GM20000 (cell line): ENCODE measurements around the gene BCL11A.

ENCODE experiments used
- DNase-seq: peaks from one replicate; pipeline ENCODE4 v3.0.0; 2012; ENCODE audit warnings: low spot score
- CTCF ChIP-seq: IDR thresholded peaks from 2 replicates; pipeline ENCODE4 v1.5.1; 2012; ENCODE audit warnings: mild to moderate bottlenecking, control low read depth; ENCODE audit errors: extremely low read depth, missing control alignments

Gene BCL11A

GRCh38 chr2:60496956-60497355 lies 56.5 kb downstream of the BCL11A start:
- TF ChIP-seq CTCF: no peak
- DNase-seq: no peak

- no peak for DNase-seq
- TF ChIP-seq CTCF: no peak
These were observed 57.0 kb downstream of the BCL11A start for GRCh38 chr2:60496475-60496874.

GRCh38 chr2:60495041-60495625 lies 58.3 kb downstream of the BCL11A start:
- no peak for TF ChIP-seq CTCF
- no peak for DNase-seq

- TF ChIP-seq CTCF: no peak
- DNase-seq: no peak
These were observed 59.6 kb downstream of the BCL11A start for GRCh38 chr2:60493804-60494387.

GRCh38 chr2:60492548-60492947 lies 60.9 kb downstream of the BCL11A start:
- DNase-seq: no peak
- no peak for TF ChIP-seq CTCF

- TF ChIP-seq CTCF: no peak
- no peak for DNase-seq
These were observed 62.6 kb downstream of the BCL11A start for GRCh38 chr2:60490848-60491247.

GRCh38 chr2:60490441-60490840 lies 63.0 kb downstream of the BCL11A start:
- no peak for TF ChIP-seq CTCF
- DNase-seq: no peak
